H9 (cell line): ENCODE data around the gene ADIRF. TPM values are rescaled to one million over a fixed set of nuclear protein-coding genes. Genes with fewer than 3 reads are reported as not detected.
A peak's percentile ranks its signal among the peaks of the same experiment; 100 is the strongest.

ENCODE experiments used
- DNase-seq: peaks from one replicate; pipeline ENCODE4 v3.0.0-alpha.2; 2017
- H2AFZ ChIP-seq: one replicate; pipeline ENCODE4 v1.6.1; 2013; ENCODE audit warnings: mild to moderate bottlenecking, low read length, control low read depth, moderate library complexity
- H2AK5ac ChIP-seq: 2 replicates; pipeline ENCODE4 v1.6.1; 2013; ENCODE audit warnings: low read length, control low read depth, mixed read lengths; ENCODE audit not compliant: insufficient read length
- H2BK120ac ChIP-seq: one replicate; pipeline ENCODE4 v1.6.1; 2013; ENCODE audit warnings: low read depth, mild to moderate bottlenecking, low read length, control low read depth, inconsistent platforms; ENCODE audit not compliant: poor library complexity, severe bottlenecking
- H2BK12ac ChIP-seq: 2 replicates; pipeline ENCODE4 v1.6.1; 2013; ENCODE audit warnings: low read length, control low read depth, mixed read lengths, low read depth; ENCODE audit not compliant: insufficient read length
- H2BK15ac ChIP-seq: 2 replicates; pipeline ENCODE4 v1.6.1; 2013; ENCODE audit warnings: low read depth, low read length, control low read depth
- H2BK20ac ChIP-seq: one replicate; pipeline ENCODE4 v1.6.1; 2013; ENCODE audit warnings: low read depth, mild to moderate bottlenecking, low read length, control low read depth, inconsistent platforms; ENCODE audit not compliant: poor library complexity, severe bottlenecking
- H2BK5ac ChIP-seq: 2 replicates; pipeline ENCODE4 v1.6.1; 2013; ENCODE audit warnings: low read length, control low read depth, mixed read lengths; ENCODE audit not compliant: insufficient read length
- H3K14ac ChIP-seq: 2 replicates; pipeline ENCODE4 v1.6.1; 2013; ENCODE audit warnings: low read length, control low read depth; ENCODE audit not compliant: insufficient read depth
- H3K18ac ChIP-seq: 2 replicates; pipeline ENCODE4 v1.6.1; 2013; ENCODE audit warnings: low read depth, mild to moderate bottlenecking, mixed read lengths, low read length, control low read depth; ENCODE audit not compliant: insufficient read length
- H3K23ac ChIP-seq: 2 replicates; pipeline ENCODE4 v1.6.1; 2013; ENCODE audit warnings: low read length, control low read depth, mixed read lengths, low read depth; ENCODE audit not compliant: insufficient read length
- H3K23me2 ChIP-seq: 2 replicates; pipeline ENCODE4 v1.6.1; 2013; ENCODE audit warnings: low read depth, mild to moderate bottlenecking, mixed read lengths, low read length, control low read depth; ENCODE audit not compliant: insufficient read length, poor library complexity, severe bottlenecking
- H3K27ac ChIP-seq: 2 replicates; pipeline ENCODE4 v1.5.1; 2013; ENCODE audit warnings: low read length, control low read depth, mixed read lengths, low read depth; ENCODE audit not compliant: insufficient read length
- H3K27me3 ChIP-seq: 2 replicates; pipeline ENCODE4 v1.6.1; 2013; ENCODE audit warnings: low read length, control low read depth, inconsistent platforms; ENCODE audit not compliant: insufficient read depth
- H3K4ac ChIP-seq: 2 replicates; pipeline ENCODE4 v1.6.1; 2013; ENCODE audit warnings: low read depth, mild to moderate bottlenecking, control low read depth, inconsistent platforms, low read length, moderate library complexity
- H3K4me1 ChIP-seq: 2 replicates; pipeline ENCODE4 v1.6.1; 2013; ENCODE audit warnings: low read length, control low read depth, inconsistent platforms; ENCODE audit not compliant: insufficient read depth
- H3K4me2 ChIP-seq: 2 replicates; pipeline ENCODE4 v1.6.1; 2013; ENCODE audit warnings: low read length, control low read depth, mixed read lengths; ENCODE audit not compliant: insufficient read length, insufficient read depth
- H3K56ac ChIP-seq: 2 replicates; pipeline ENCODE4 v1.6.1; 2013; ENCODE audit warnings: low read depth, mild to moderate bottlenecking, mixed read lengths, low read length, control low read depth; ENCODE audit not compliant: insufficient read length
- H3K79me1 ChIP-seq: 2 replicates; pipeline ENCODE4 v1.6.1; 2013; ENCODE audit warnings: low read depth, mild to moderate bottlenecking, moderate library complexity, low read length, control low read depth, inconsistent platforms; ENCODE audit not compliant: insufficient read depth, poor library complexity, severe bottlenecking
- H3K79me2 ChIP-seq: 2 replicates; pipeline ENCODE4 v1.6.1; 2013; ENCODE audit warnings: low read length, control low read depth, inconsistent platforms; ENCODE audit not compliant: insufficient read depth
- H3K9ac ChIP-seq: 2 replicates; pipeline ENCODE4 v1.6.1; 2013; ENCODE audit warnings: low read length, control low read depth, mixed read lengths; ENCODE audit not compliant: insufficient read length; ENCODE audit errors: extremely low read depth
- H3K9me3 ChIP-seq: one replicate; pipeline ENCODE4 v1.6.1; 2013; ENCODE audit warnings: low read depth, low read length, inconsistent platforms; ENCODE audit not compliant: control insufficient read depth
- H3T11ph ChIP-seq: one replicate; pipeline ENCODE4 v1.6.1; 2013; ENCODE audit warnings: mild to moderate bottlenecking, low read length, control low read depth, inconsistent platforms
- H4K20me1 ChIP-seq: one replicate; pipeline ENCODE4 v1.6.1; 2013; ENCODE audit not compliant: control insufficient read depth, insufficient read length, insufficient read depth
- H4K5ac ChIP-seq: 2 replicates; pipeline ENCODE4 v1.6.1; 2013; ENCODE audit warnings: low read depth, mild to moderate bottlenecking, mixed read lengths, low read length, control low read depth; ENCODE audit not compliant: insufficient read length
- H4K8ac ChIP-seq: replicated peaks from 2 replicates; pipeline ENCODE4 v1.6.1; 2013; ENCODE audit warnings: low read length, control low read depth, mixed read lengths, low read depth; ENCODE audit not compliant: insufficient read length
- H4K91ac ChIP-seq: 2 replicates; pipeline ENCODE4 v1.6.1; 2013; ENCODE audit warnings: low read depth, mild to moderate bottlenecking, moderate library complexity, mixed read lengths, low read length, control low read depth; ENCODE audit not compliant: insufficient read length
- H3K27ac Mint-ChIP-seq, 3 experiments: 2 replicates in 2 of 3; 3 replicates in 1 of 3; pipeline ENCODE4 v1.8.0; 2020 to 2021; ENCODE audit warnings: mixed read lengths in 3 of 3, mild to moderate bottlenecking in 1 of 3, moderate library complexity in 1 of 3
- H3K27me3 Mint-ChIP-seq: 2 replicates; pipeline ENCODE4 v1.8.0; 2021; ENCODE audit warnings: low read depth, mild to moderate bottlenecking, moderate library complexity, mixed read lengths
- H3K36me3 Mint-ChIP-seq, 3 experiments: 2 replicates in 2 of 3; 3 replicates in 1 of 3; pipeline ENCODE4 v1.8.0; 2020 to 2021; ENCODE audit warnings: low read depth in 3 of 3, mixed read lengths in 3 of 3; ENCODE audit not compliant: insufficient read depth in 1 of 3
- H3K4me1 Mint-ChIP-seq, 2 experiments: 2 replicates each; pipeline ENCODE4 v1.8.0; 2020; ENCODE audit warnings: mixed read lengths in 2 of 2
- H3K4me3 Mint-ChIP-seq, 2 experiments: 2 replicates in 1 of 2; 3 replicates in 1 of 2; pipeline ENCODE4 v1.8.0; 2020 to 2021; ENCODE audit warnings: mild to moderate bottlenecking in 2 of 2, mixed read lengths in 2 of 2, moderate library complexity in 1 of 2
- H3K9me3 Mint-ChIP-seq, 2 experiments: 2 replicates in 1 of 2; 3 replicates in 1 of 2; pipeline ENCODE4 v1.8.0; 2020; ENCODE audit warnings: mild to moderate bottlenecking in 2 of 2, mixed read lengths in 2 of 2, moderate library complexity in 1 of 2
- CTCF ChIP-seq: fragments of 200-600 bp; sonication (generic); conservative IDR thresholded peaks from 3 replicates; pipeline ENCODE4 v1.8.0; 2021; ENCODE audit warnings: antibody characterized with exemption, mild to moderate bottlenecking
- WGBS: extraction: QIAGEN DNeasy Blood & Tissue Kit; methylation state at CpG from one replicate; pipeline ENCODE4 v1.1.7; 2013; ENCODE audit warnings: missing lambda C conversion rate, low lambda C conversion rate, mixed read lengths; ENCODE audit not compliant: insufficient read length; ENCODE audit errors: extremely low coverage; 5-methylcytosine and 5-hydroxymethylcytosine counted together
- total RNA-seq: library from RNA; stranded (reverse); gene quantifications from 2 replicates; pipeline ENCODE4 v1.2.1, GENCODE V29; 2021

The ADIRF gene
- total RNA-seq, 1 experiment from 2014 or later, result not detected

GRCh38 chr10:86944031-86944419, 24.3 kb upstream of the ADIRF start:
- peaks cover 16 to 19% of the 10 kb centered on the region in 2 experiments for H3K4me1 Mint-ChIP-seq
- Histone ChIP-seq H2BK20ac (no peak overlapping the region), H3K4ac (no peak overlapping the region), H4K8ac (no peak overlapping the region), H4K5ac (no peak overlapping the region), H3K18ac (no peak overlapping the region), H2BK12ac (no peak overlapping the region), H3K9me3 (no peaks in the 10 kb centered on the region), H2AK5ac (no peak overlapping the region), H2AFZ (no peak overlapping the region), H2BK15ac (no peak overlapping the region), H3T11ph (no peak overlapping the region), H3K23ac (no peak overlapping the region), H3K23me2 (no peaks in the 10 kb centered on the region), H3K27me3 (no peaks in the 10 kb centered on the region), H3K27ac (no peak overlapping the region), H3K79me1 (no peaks in the 10 kb centered on the region), H2BK120ac (no peak overlapping the region), H2BK5ac (no peak overlapping the region), H3K14ac (no peak overlapping the region), H3K4me1 (no peaks in the 10 kb centered on the region), H3K4me2 (no peak overlapping the region), H3K9ac (no peak overlapping the region), H4K91ac (no peak overlapping the region), H3K56ac (no peak overlapping the region), H4K20me1 (no peaks in the 10 kb centered on the region), H3K79me2 (no peaks in the 10 kb centered on the region)
- H3K27ac Mint-ChIP-seq, result peak overlapping the region in 2 of 3 experiments; percentile 64 to 71; a peak in 3 of 7 replicates
- TF ChIP-seq CTCF, result no peak
- no peaks in the 10 kb centered on the region; a peak in 2 of 5 replicates for H3K9me3 Mint-ChIP-seq
- peak; percentile 24 for DNase-seq
- no CpG with 5 or more reads among the region's 4 CpGs for whole genome bisulfite sequencing
- H3K27me3 Mint-ChIP-seq, result peaks cover 5% of the 10 kb centered on the region
- H3K4me3 Mint-ChIP-seq, result no peak overlapping the region
- no peaks in the 10 kb centered on the region; a peak in 1 of 7 replicates for H3K36me3 Mint-ChIP-seq
